GM23248 (cell line): ENCODE measurements around the gene G0S2.

Source experiments
- EZH2 ChIP-seq: fragments of 200-600 bp; sonication (generic); IDR thresholded peaks from 2 replicates; pipeline ENCODE4 v1.6.1; 2018; ENCODE audit warnings: antibody characterized with exemption, mild to moderate bottlenecking; ENCODE audit not compliant: insufficient read depth, poor library complexity, severe bottlenecking
- EZH2phosphoT487 ChIP-seq: fragments of 200-600 bp; sonication (generic); IDR thresholded peaks from 2 replicates; pipeline ENCODE4 v1.6.1; 2018; ENCODE audit warnings: antibody characterized with exemption, moderate library complexity, mild to moderate bottlenecking, low read depth; ENCODE audit not compliant: insufficient read depth

DNA sequence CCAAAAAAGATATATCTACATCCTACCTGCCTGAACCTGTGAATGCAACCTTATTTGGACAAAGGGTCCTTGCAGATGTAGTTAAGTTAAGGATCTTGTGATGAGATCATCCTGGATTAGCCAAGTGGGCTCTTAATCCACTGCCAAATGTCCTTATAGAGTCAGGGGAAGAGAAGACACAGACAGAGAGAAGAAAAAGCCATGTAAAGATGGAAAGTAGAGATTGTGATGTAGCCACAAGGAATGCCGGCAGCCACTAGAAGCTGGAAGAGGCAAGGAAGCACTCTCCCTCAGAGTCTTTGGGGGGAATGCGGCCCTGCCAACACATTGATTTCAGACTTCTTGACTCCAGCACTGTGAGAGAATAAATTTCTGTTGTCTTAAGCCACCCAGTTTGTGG, 45.6 kb downstream of the G0S2 start:
- TF ChIP-seq EZH2 (no peak), EZH2phosphoT487 (no peak)
